Measurements from ENCODE around the gene RASSF6.

Gene RASSF6

DNA sequence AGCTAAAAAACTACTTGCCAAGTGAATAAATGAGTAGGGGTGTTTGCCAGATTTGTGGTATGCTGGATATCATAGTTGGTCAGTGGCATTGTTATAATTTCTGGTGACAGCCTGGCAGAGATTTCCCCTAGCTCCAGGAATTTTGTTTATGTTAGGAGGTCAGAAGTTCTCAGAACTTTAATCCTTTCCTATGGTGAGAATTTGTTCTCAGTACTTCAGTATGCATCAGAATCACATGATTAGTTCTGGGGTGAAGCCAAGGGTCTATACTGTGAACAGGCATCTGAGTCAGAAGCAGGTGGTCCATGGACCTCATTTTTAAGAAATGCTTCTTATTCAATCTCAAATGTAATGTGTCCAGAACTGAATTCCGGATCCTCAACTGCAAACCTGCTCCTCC, 10.5 kb downstream of the RASSF6 start:
- H3K36me3 ChIP-seq (ENCODE audit: control insufficient read depth in 2 of 2, insufficient read depth in 1 of 2, low read length in 2 of 2): no peaks in the 10 kb centered on the region
- TF ChIP-seq HOXD13 (CRISPR knock-in tag; IDR thresholded peaks at IDR 0.05; ENCODE audit: borderline replicate concordance): no peak
- no peak for TF ChIP-seq ZNF24 (tag by site-specific recombination; IDR thresholded peaks at IDR 0.05)
- no peak for TF ChIP-seq ZNF140 (tag by site-specific recombination; IDR thresholded peaks at IDR 0.05)
- H3K9me3 ChIP-seq (ENCODE audit: control insufficient read depth, insufficient read depth, low read depth, low read length): no peaks in the 10 kb centered on the region
- POLR2A ChIA-PET: no interaction called here
- CTCF ChIA-PET: interaction anchor here (1.0 kb wide), 2 partner anchors 11 to 44 kb away, joined by 3 to 4 read pairs; no protein-coding TSS in a partner anchor
- H3K4me1 ChIP-seq (ENCODE audit: control insufficient read depth, insufficient read depth, low read length): no peaks in the 10 kb centered on the region; the same call in 1 of the 2 replicates
- no peak overlapping the region for H3K4me3 ChIP-seq (ENCODE audit: low read depth, low read length)
- no peak overlapping the region for H3K27ac ChIP-seq (ENCODE audit: extremely low read depth, low read depth, low read length)

DNA sequence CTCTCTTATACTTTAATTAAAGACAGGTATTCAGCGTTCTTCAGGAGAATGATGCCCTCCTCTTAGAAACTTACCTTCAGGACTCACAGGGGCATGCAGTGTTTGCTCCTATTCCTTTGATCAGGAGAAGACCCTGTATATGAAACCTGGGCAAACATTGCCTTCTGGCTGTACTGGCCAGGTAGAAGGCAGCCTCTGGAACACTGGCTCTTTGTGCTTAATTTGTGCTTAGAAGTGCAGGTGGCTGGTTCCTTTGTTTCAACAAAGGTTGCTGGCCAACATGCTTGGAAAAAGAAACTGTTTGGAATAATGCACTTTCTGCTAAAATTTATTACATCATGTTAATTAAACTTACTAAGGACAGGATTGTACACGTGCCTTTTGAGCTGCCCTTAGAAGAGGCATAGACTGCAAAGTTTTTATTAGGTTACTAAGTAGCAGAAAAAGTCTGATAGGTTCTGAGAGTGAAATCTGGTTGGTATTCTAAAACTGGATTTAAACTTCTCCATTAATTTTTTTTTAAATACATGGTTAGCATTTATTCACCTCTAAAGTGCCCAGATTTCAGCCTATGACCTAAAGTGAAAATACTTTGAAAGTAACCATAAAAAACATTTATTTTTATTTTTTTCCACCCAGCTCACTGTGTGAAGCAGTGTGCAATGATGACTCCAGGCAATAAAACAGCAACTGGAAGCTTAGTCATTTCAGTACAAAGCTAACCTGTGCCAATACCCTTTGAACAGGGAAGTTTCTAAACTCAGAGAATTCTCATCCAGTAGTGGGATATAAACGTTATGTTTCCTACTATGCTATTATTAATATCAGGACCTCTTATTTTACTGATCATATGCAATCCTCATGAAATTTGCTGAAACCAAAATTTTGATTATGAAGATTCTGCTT, 11.3 kb downstream of the RASSF6 start:
- Histone ChIP-seq H3K4me1 (ENCODE audit: control insufficient read depth, insufficient read depth, low read length) (no peaks in the 10 kb centered on the region; the same call in 1 of the 2 replicates), H3K36me3 (ENCODE audit: control insufficient read depth in 2 of 2, insufficient read depth in 1 of 2, low read length in 2 of 2) (no peaks in the 10 kb centered on the region), H3K27ac (ENCODE audit: extremely low read depth, low read depth, low read length) (no peak overlapping the region), H3K9me3 (ENCODE audit: control insufficient read depth, insufficient read depth, low read depth, low read length) (no peaks in the 10 kb centered on the region), H3K4me3 (ENCODE audit: low read depth, low read length) (no peak overlapping the region)
- CTCF ChIA-PET: interaction anchor here (1.0 kb wide), 2 partner anchors 10 to 45 kb away, joined by 3 to 4 read pairs; no protein-coding TSS in a partner anchor
- POLR2A ChIA-PET: no interaction called here
- TF ChIP-seq ZNF548 (tag by site-specific recombination; IDR thresholded peaks at IDR 0.05): no peak
- TF ChIP-seq SP3 (tag by site-specific recombination; IDR thresholded peaks at IDR 0.05): no peak
- TF ChIP-seq FEZF1 (tag by site-specific recombination; IDR thresholded peaks at IDR 0.05): no peak
- TF ChIP-seq, protein P1, sequence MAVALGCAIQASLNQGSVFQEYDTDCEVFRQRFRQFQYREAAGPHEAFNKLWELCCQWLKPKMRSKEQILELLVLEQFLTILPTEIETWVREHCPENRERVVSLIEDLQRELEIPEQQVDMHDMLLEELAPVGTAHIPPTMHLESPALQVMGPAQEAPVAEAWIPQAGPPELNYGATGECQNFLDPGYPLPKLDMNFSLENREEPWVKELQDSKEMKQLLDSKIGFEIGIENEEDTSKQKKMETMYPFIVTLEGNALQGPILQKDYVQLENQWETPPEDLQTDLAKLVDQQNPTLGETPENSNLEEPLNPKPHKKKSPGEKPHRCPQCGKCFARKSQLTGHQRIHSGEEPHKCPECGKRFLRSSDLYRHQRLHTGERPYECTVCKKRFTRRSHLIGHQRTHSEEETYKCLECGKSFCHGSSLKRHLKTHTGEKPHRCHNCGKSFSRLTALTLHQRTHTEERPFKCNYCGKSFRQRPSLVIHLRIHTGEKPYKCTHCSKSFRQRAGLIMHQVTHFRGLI (tag by site-specific recombination; IDR thresholded peaks at IDR 0.05): no peak
- no peak for TF ChIP-seq ZNF585B (tag by site-specific recombination; IDR thresholded peaks at IDR 0.05)
- TF ChIP-seq ZNF701 (tag by site-specific recombination; IDR thresholded peaks at IDR 0.05): no peak
- TF ChIP-seq, protein P2, sequence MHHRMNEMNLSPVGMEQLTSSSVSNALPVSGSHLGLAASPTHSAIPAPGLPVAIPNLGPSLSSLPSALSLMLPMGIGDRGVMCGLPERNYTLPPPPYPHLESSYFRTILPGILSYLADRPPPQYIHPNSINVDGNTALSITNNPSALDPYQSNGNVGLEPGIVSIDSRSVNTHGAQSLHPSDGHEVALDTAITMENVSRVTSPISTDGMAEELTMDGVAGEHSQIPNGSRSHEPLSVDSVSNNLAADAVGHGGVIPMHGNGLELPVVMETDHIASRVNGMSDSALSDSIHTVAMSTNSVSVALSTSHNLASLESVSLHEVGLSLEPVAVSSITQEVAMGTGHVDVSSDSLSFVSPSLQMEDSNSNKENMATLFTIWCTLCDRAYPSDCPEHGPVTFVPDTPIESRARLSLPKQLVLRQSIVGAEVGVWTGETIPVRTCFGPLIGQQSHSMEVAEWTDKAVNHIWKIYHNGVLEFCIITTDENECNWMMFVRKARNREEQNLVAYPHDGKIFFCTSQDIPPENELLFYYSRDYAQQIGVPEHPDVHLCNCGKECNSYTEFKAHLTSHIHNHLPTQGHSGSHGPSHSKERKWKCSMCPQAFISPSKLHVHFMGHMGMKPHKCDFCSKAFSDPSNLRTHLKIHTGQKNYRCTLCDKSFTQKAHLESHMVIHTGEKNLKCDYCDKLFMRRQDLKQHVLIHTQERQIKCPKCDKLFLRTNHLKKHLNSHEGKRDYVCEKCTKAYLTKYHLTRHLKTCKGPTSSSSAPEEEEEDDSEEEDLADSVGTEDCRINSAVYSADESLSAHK (tag by site-specific recombination; IDR thresholded peaks at IDR 0.05): no peak
- TF ChIP-seq ZNF660 (tag by site-specific recombination; IDR thresholded peaks at IDR 0.05): no peak
- TF ChIP-seq ZBTB48 (tag by site-specific recombination; IDR thresholded peaks at IDR 0.05): no peak
- no peak for TF ChIP-seq ZNF433 (tag by site-specific recombination; IDR thresholded peaks at IDR 0.05; ENCODE audit: low read depth)
- TF ChIP-seq ZBTB17 (tag by site-specific recombination; IDR thresholded peaks at IDR 0.05): no peak
- no peak for TF ChIP-seq HOXA7 (CRISPR knock-in tag; IDR thresholded peaks at IDR 0.05; ENCODE audit: borderline replicate concordance)
- no peak for TF ChIP-seq ZFP3 (tag by site-specific recombination; IDR thresholded peaks at IDR 0.05; ENCODE audit: low read depth)

DNA sequence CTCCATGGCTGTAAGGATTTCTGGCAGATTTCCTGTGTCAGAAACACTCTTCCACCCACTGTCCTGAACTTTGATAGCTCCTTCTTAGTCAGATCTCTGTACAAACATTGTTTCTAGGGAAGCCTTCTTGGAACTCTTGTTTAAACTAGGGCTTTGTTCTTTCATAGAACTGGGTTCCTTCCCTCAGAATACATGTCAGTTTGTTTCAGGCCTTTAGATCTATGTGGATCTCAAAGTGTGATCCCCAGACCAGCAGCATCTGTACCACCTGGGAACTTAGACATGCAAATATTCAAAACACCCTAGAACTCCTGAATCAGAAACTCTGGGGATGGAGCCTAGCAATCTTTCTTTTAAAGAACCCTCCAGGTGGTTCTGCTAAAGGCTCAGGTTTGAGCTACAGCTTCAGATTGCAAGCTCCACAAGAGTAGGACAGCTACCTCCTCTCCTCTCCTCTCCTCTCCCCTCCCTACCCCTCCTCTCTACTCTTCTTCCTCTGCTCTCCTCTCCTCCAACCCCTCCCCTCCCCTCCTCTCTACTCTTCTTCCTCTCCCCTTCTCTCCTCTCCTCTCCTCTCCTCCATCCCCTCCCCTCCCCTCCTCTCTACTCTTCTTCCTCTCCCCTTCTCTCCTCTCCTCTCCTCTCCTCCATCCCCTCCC, 12.7 kb downstream of the RASSF6 start:
- H3K36me3 ChIP-seq (ENCODE audit: control insufficient read depth in 2 of 2, insufficient read depth in 1 of 2, low read length in 2 of 2): no peaks in the 10 kb centered on the region
- CTCF ChIA-PET: no interaction called here
- no peak overlapping the region for H3K4me3 ChIP-seq (ENCODE audit: low read depth, low read length)
- H3K9me3 ChIP-seq (ENCODE audit: control insufficient read depth, insufficient read depth, low read depth, low read length): no peaks in the 10 kb centered on the region
- no peak for TF ChIP-seq ZNF24 (tag by site-specific recombination; IDR thresholded peaks at IDR 0.05)
- no peak for TF ChIP-seq SCRT2 (tag by site-specific recombination; IDR thresholded peaks at IDR 0.05)
- no peak for TF ChIP-seq REPIN1 (tag by site-specific recombination; IDR thresholded peaks at IDR 0.05; ENCODE audit: low read depth)
- no peak overlapping the region for H3K27ac ChIP-seq (ENCODE audit: extremely low read depth, low read depth, low read length)
- H3K4me1 ChIP-seq (ENCODE audit: control insufficient read depth, insufficient read depth, low read length): no peaks in the 10 kb centered on the region; the same call in 1 of the 2 replicates
- POLR2A ChIA-PET: no interaction called here
